Kidney epithelial cell (primary cell): ENCODE results near the gene AGMO. TPM values are rescaled to one million over a fixed set of nuclear protein-coding genes. Genes with fewer than 3 reads are reported as not detected.

Experiments used
- DNase-seq: peaks from one replicate; pipeline ENCODE4 v3.0.0-alpha.2; 2010; ENCODE audit warnings: low read depth
- H3K27me3 ChIP-seq: 2 replicates; pipeline ENCODE4 v1.6.0; 2011; ENCODE audit warnings: low read length; ENCODE audit not compliant: control insufficient read depth, insufficient read depth
- H3K36me3 ChIP-seq: 2 replicates; pipeline ENCODE4 v1.5.1; 2011; ENCODE audit warnings: low read length; ENCODE audit not compliant: control insufficient read depth, insufficient read depth
- H3K4me3 ChIP-seq: 2 replicates; pipeline ENCODE4 v1.5.1; 2011; ENCODE audit warnings: low read depth, mild to moderate bottlenecking, control low read depth, low read length
- total RNA-seq: library from RNA; depleted of rRNA; stranded (reverse); fragments of >200 nt; gene quantifications from 2 replicates; pipeline ENCODE4 v1.2.3, GENCODE V29; 2015
- TF ChIP-seq, protein P1 (sequence below): IDR thresholded peaks from 2 replicates; pipeline ENCODE4 v1.5.1; 2011; ENCODE audit warnings: mild to moderate bottlenecking, moderate library complexity, low read length, control low read depth, inconsistent platforms; ENCODE audit not compliant: insufficient read depth, poor library complexity, severe bottlenecking

The AGMO gene
- total RNA-seq, 1 donor from 2014 or later = 0.04 TPM

DNA sequence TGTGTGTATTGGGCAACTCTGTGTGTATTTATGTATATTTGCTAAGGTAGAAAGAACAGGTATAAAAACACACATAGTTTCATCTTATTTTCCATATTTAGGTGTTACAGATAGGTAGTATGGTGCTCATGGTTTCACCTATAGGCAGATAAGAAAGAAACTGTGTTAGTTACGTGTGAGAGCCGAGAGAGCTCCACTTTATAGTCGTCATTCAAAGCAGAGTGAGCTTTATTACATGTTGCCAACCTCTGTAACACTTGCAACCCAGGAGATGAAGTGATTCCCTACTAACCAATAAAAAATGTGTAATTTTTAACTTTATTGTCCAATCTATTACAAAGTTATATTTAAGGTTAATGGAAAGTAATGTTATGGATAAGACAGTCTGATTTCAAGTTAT lies 121.3 kb downstream of the AGMO start:
- TF ChIP-seq, protein P1, sequence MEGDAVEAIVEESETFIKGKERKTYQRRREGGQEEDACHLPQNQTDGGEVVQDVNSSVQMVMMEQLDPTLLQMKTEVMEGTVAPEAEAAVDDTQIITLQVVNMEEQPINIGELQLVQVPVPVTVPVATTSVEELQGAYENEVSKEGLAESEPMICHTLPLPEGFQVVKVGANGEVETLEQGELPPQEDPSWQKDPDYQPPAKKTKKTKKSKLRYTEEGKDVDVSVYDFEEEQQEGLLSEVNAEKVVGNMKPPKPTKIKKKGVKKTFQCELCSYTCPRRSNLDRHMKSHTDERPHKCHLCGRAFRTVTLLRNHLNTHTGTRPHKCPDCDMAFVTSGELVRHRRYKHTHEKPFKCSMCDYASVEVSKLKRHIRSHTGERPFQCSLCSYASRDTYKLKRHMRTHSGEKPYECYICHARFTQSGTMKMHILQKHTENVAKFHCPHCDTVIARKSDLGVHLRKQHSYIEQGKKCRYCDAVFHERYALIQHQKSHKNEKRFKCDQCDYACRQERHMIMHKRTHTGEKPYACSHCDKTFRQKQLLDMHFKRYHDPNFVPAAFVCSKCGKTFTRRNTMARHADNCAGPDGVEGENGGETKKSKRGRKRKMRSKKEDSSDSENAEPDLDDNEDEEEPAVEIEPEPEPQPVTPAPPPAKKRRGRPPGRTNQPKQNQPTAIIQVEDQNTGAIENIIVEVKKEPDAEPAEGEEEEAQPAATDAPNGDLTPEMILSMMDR = no peak
- no peak for DNase-seq

GRCh38 chr7:15439853-15440252 lies 122.0 kb downstream of the AGMO start:
- no peak for DNase-seq
- Histone ChIP-seq H3K4me3 (no peak overlapping the region), H3K27me3 (no peaks in the 10 kb centered on the region), H3K36me3 (no peaks in the 10 kb centered on the region)
- TF ChIP-seq, protein P1 = no peak

More for the DNA sequence above, 121.3 kb downstream of the AGMO start:
- Histone ChIP-seq H3K27me3 (no peaks in the 10 kb centered on the region), H3K4me3 (no peak overlapping the region), H3K36me3 (no peaks in the 10 kb centered on the region)

DNA sequence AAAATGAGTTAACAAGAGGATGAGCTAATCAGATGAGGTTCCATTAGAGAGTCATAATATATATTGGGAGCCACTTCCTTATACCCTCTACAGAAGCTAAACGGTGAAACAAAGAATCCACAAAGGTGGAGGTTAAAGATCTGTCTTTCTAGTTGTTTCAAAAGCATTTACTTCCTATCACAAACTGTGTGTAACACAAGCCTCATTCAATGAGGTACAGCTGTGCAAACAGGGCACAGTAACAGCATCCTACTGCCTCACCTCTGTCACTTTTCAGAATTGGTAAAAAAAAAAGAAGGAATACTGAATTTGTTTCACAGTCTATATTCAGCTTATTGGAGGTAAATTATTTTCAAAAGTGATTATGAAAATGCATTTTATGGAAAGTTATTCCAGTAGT lies 128.7 kb downstream of the AGMO start:
- no peak for DNase-seq
- Histone ChIP-seq H3K36me3 (no peaks in the 10 kb centered on the region), H3K27me3 (no peaks in the 10 kb centered on the region), H3K4me3 (no peak overlapping the region)
- TF ChIP-seq, protein P1 = no peak

DNA sequence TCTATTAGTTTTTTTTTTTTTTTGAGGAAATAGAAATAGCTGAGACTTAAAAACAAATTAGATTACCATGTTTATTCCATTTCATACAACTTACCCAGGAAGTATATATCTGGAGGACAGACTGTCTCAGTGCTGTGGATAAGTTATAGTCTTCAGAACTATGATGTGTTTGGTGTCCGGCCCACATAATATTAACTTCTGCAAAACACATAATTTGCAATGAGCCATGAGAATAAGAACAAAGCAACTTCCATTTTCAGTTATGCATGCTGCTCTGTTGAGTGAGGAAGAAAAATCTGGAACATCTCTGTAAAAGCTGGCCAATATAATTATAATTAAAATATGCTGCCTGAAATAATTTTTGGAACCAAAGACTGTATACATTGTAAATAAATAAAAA lies 130.9 kb downstream of the AGMO start:
- H3K27me3 ChIP-seq = no peaks in the 10 kb centered on the region
- TF ChIP-seq, protein P1 = no peak

GRCh38 chr7:15430191-15430590 lies 131.6 kb downstream of the AGMO start:
- no peak for DNase-seq
- H3K4me3 ChIP-seq = no peak overlapping the region
- H3K36me3 ChIP-seq = no peaks in the 10 kb centered on the region
- TF ChIP-seq, protein P1 = no peak
- H3K27me3 ChIP-seq = no peaks in the 10 kb centered on the region

More for the DNA sequence above, 130.9 kb downstream of the AGMO start:
- no peak for DNase-seq
- H3K4me3 ChIP-seq = no peak overlapping the region
- H3K36me3 ChIP-seq = no peaks in the 10 kb centered on the region

GRCh38 chr7:15424468-15424867 lies 137.3 kb downstream of the AGMO start:
- H3K27me3 ChIP-seq = no peaks in the 10 kb centered on the region
- TF ChIP-seq, protein P1 = no peak
- no peaks in the 10 kb centered on the region for H3K36me3 ChIP-seq

More at GRCh38 chr7:15424468-15424867, 137.3 kb downstream of the AGMO start:
- no peak overlapping the region for H3K4me3 ChIP-seq
- DNase-seq = no peak
